Measurements from ENCODE around the gene TMEM132E.

GRCh38 chr17:34683390-34683789 is 104.0 kb downstream of the TMEM132E start:
- TF ChIP-seq GATA2 (IDR thresholded peaks at IDR 0.05; ENCODE audit: low read depth, low read length) (no peak), GATA3 (IDR thresholded peaks at IDR 0.05; ENCODE audit: low read depth, low read length) (no peak)

All from SH-SY5Y (cell line).